HS-5 (cell line): ENCODE measurements around the gene TRAPPC8.
"Not testable (repeated sequence)": the region's sequence is repeated elsewhere in the genome, so short reads cannot be mapped to it uniquely, and the experiment has no call there.

ENCODE experiments used
- DNase-seq: peaks from one replicate; pipeline ENCODE4 v3.0.0-alpha.2; 2012; ENCODE audit warnings: low read depth

TRAPPC8 gene

GRCh38 chr18:31942999-31943877 lies at the start of gene TRAPPC8:
Gene TRAPPC8 (minus strand): TSS chr18:31943128. CDS start chr18:31942764, 364 bp downstream.
- DNase-seq = peak; percentile 71

GRCh38 chr18:31990823-31991222 lies 47.9 kb upstream of the TRAPPC8 start:
- DNase-seq = no peak

- no peak for DNase-seq
Observed at GRCh38 chr18:31983976-31984375, 41.0 kb upstream of the TRAPPC8 start.

- DNase-seq = no peak
Observed at GRCh38 chr18:31983020-31983419, 40.1 kb upstream of the TRAPPC8 start.

- no peak for DNase-seq
Observed at GRCh38 chr18:31980863-31981262, 37.9 kb upstream of the TRAPPC8 start.

GRCh38 chr18:31979714-31980113 lies 36.8 kb upstream of the TRAPPC8 start:
- DNase-seq = no peak

- no peak for DNase-seq
Observed at GRCh38 chr18:31978616-31979015, 35.7 kb upstream of the TRAPPC8 start.

- no peak for DNase-seq
Observed at GRCh38 chr18:31977270-31977872, 34.4 kb upstream of the TRAPPC8 start.

- DNase-seq = no peak
Observed at GRCh38 chr18:31976242-31976641, 33.3 kb upstream of the TRAPPC8 start.

- no peak for DNase-seq
Observed at GRCh38 chr18:31973929-31974546, 31.1 kb upstream of the TRAPPC8 start.

- DNase-seq = no peak
Observed at GRCh38 chr18:31970617-31971016, 27.7 kb upstream of the TRAPPC8 start.

GRCh38 chr18:31965316-31965970 lies 22.5 kb upstream of the TRAPPC8 start:
- no peak for DNase-seq

GRCh38 chr18:31957728-31958127 lies 14.8 kb upstream of the TRAPPC8 start:
- no peak for DNase-seq

- DNase-seq = no peak
Observed at GRCh38 chr18:31954349-31954748, 11.4 kb upstream of the TRAPPC8 start.

GRCh38 chr18:31953699-31954098 lies 10.8 kb upstream of the TRAPPC8 start:
- DNase-seq = not testable (repeated sequence)

GRCh38 chr18:31952223-31952622 lies 9.3 kb upstream of the TRAPPC8 start:
- DNase-seq = no peak

- no peak for DNase-seq
Observed at GRCh38 chr18:31950583-31950982, 7.7 kb upstream of the TRAPPC8 start.

- DNase-seq = not testable (repeated sequence)
Observed at GRCh38 chr18:31948349-31948748, 5.4 kb upstream of the TRAPPC8 start.

- DNase-seq = no peak
Observed at GRCh38 chr18:31946305-31947046, 3.5 kb upstream of the TRAPPC8 start.

GRCh38 chr18:31943878-31944816 lies 1.2 kb upstream of the TRAPPC8 start:
- no peak for DNase-seq
